Measurements from ENCODE around the gene RAB8A. TPM values are rescaled to one million over a fixed set of nuclear protein-coding genes. Genes with fewer than 3 reads are reported as not detected.

Gene RAB8A
- total and polyA plus RNA-seq, 9 of the 15 experiments (the other 6 are each of a cell fraction or from before 2014, with no cell fraction given) = 11.2 to 102 (median 53.2) TPM

DNA sequence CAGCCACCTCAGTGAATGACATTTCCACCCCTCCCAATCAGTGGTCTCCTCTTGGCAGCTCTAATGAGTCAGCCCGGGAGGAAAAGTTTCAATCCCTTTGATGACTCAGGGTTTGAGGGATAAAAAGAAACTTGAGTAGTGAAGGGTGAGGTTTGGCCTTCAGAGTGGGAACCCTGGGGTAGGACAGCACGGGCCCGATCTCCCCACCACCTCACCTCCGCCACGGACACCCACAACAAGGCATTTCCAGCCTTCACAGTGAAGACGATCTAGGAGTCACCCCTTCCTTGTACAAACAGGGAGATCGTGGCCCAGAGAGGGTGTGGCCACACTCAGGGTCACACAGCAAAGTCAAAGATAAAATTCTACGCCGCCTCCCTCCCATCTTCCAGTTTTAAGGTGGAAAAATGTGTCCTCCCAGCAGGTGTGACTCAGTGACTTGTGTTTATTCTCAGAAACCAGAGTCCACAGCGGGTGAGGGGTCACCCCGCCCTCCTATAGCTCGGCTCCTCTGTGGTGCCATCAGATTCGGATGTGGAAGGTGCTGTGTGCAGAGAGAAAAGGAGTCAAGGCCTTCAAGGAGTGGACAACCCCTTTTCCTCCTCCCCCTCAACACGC, 49.4 kb downstream of the RAB8A start (continued):
- TF ChIP-seq, protein P1, sequence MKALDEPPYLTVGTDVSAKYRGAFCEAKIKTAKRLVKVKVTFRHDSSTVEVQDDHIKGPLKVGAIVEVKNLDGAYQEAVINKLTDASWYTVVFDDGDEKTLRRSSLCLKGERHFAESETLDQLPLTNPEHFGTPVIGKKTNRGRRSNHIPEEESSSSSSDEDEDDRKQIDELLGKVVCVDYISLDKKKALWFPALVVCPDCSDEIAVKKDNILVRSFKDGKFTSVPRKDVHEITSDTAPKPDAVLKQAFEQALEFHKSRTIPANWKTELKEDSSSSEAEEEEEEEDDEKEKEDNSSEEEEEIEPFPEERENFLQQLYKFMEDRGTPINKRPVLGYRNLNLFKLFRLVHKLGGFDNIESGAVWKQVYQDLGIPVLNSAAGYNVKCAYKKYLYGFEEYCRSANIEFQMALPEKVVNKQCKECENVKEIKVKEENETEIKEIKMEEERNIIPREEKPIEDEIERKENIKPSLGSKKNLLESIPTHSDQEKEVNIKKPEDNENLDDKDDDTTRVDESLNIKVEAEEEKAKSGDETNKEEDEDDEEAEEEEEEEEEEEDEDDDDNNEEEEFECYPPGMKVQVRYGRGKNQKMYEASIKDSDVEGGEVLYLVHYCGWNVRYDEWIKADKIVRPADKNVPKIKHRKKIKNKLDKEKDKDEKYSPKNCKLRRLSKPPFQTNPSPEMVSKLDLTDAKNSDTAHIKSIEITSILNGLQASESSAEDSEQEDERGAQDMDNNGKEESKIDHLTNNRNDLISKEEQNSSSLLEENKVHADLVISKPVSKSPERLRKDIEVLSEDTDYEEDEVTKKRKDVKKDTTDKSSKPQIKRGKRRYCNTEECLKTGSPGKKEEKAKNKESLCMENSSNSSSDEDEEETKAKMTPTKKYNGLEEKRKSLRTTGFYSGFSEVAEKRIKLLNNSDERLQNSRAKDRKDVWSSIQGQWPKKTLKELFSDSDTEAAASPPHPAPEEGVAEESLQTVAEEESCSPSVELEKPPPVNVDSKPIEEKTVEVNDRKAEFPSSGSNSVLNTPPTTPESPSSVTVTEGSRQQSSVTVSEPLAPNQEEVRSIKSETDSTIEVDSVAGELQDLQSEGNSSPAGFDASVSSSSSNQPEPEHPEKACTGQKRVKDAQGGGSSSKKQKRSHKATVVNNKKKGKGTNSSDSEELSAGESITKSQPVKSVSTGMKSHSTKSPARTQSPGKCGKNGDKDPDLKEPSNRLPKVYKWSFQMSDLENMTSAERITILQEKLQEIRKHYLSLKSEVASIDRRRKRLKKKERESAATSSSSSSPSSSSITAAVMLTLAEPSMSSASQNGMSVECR (CRISPR knock-in tag; IDR thresholded peaks at IDR 0.05) = no peak
- TF ChIP-seq, protein P2, sequence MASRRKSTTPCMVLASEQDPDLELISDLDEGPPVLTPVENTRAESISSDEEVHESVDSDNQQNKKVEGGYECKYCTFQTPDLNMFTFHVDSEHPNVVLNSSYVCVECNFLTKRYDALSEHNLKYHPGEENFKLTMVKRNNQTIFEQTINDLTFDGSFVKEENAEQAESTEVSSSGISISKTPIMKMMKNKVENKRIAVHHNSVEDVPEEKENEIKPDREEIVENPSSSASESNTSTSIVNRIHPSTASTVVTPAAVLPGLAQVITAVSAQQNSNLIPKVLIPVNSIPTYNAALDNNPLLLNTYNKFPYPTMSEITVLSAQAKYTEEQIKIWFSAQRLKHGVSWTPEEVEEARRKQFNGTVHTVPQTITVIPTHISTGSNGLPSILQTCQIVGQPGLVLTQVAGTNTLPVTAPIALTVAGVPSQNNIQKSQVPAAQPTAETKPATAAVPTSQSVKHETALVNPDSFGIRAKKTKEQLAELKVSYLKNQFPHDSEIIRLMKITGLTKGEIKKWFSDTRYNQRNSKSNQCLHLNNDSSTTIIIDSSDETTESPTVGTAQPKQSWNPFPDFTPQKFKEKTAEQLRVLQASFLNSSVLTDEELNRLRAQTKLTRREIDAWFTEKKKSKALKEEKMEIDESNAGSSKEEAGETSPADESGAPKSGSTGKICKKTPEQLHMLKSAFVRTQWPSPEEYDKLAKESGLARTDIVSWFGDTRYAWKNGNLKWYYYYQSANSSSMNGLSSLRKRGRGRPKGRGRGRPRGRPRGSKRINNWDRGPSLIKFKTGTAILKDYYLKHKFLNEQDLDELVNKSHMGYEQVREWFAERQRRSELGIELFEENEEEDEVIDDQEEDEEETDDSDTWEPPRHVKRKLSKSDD (conservative IDR thresholded peaks at IDR 0.05; ENCODE audit: low read length) = no peak
- TF ChIP-seq JUN (IDR thresholded peaks at IDR 0.05; ENCODE audit: borderline replicate concordance, low read depth, low read length) = peak; percentile 52; the same call in 1 of the 2 replicates
- no peak for TF ChIP-seq JUN (CRISPR knock-in tag; IDR thresholded peaks at IDR 0.05; ENCODE audit: borderline replicate concordance)
- no peak for TF ChIP-seq ZBTB17 (CRISPR knock-in tag; IDR thresholded peaks at IDR 0.05)
- TF ChIP-seq ATF3 (IDR thresholded peaks at IDR 0.05) = peak; percentile 74
- TF ChIP-seq ATF3 (CRISPR knock-in tag; conservative IDR thresholded peaks at IDR 0.05) = no peak
- TF ChIP-seq CHCHD3 (CRISPR knock-in tag; IDR thresholded peaks at IDR 0.05) = no peak
- no peak for TF ChIP-seq KHSRP (IDR thresholded peaks at IDR 0.05)
- TF ChIP-seq ZNF586 (CRISPR knock-in tag; conservative IDR thresholded peaks at IDR 0.05) = no peak
- no peak for TF ChIP-seq KDM5B (IDR thresholded peaks at IDR 0.05; ENCODE audit: insufficient replicate concordance, low read depth, low read length)
- no peak for TF ChIP-seq SOX6 (IDR thresholded peaks at IDR 0.05)
- TF ChIP-seq, protein P3, sequence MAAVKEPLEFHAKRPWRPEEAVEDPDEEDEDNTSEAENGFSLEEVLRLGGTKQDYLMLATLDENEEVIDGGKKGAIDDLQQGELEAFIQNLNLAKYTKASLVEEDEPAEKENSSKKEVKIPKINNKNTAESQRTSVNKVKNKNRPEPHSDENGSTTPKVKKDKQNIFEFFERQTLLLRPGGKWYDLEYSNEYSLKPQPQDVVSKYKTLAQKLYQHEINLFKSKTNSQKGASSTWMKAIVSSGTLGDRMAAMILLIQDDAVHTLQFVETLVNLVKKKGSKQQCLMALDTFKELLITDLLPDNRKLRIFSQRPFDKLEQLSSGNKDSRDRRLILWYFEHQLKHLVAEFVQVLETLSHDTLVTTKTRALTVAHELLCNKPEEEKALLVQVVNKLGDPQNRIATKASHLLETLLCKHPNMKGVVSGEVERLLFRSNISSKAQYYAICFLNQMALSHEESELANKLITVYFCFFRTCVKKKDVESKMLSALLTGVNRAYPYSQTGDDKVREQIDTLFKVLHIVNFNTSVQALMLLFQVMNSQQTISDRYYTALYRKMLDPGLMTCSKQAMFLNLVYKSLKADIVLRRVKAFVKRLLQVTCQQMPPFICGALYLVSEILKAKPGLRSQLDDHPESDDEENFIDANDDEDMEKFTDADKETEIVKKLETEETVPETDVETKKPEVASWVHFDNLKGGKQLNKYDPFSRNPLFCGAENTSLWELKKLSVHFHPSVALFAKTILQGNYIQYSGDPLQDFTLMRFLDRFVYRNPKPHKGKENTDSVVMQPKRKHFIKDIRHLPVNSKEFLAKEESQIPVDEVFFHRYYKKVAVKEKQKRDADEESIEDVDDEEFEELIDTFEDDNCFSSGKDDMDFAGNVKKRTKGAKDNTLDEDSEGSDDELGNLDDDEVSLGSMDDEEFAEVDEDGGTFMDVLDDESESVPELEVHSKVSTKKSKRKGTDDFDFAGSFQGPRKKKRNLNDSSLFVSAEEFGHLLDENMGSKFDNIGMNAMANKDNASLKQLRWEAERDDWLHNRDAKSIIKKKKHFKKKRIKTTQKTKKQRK (IDR thresholded peaks at IDR 0.05; ENCODE audit: borderline replicate concordance, low read depth, low read length) = no peak
- no peak for TF ChIP-seq SP2 (IDR thresholded peaks at IDR 0.05; ENCODE audit: extremely low read depth, low read depth, low read length, poor library complexity, severe bottlenecking)
